Right lobe of liver (tissue), 4 donors: ENCODE data around the gene GPRASP1.

Source experiments
- POLR2A ChIP-seq: fragments of 450-650 bp; IDR thresholded peaks from one replicate; pipeline ENCODE4 v1.6.1; 2017; ENCODE audit warnings: antibody characterized with exemption, mild to moderate bottlenecking
- TF ChIP-seq, protein P1 (sequence below), 4 donors: fragments of 200-600 bp in 3 of 4; fragments of 450-650 bp in 1 of 4; IDR thresholded peaks; one replicate each; pipeline versions ENCODE4 v1.5.1 to v1.8.0; 2016 to 2022; ENCODE audit warnings: antibody characterized with exemption in 4 of 4, mild to moderate bottlenecking in 2 of 4
- donor health status: DM: no; HTN: no; CAD: no.
- donor health status: DM: no; HTN: no; CAD: no.
- donor health status: DM: no; HTN: yes; CAD: no.

DNA sequence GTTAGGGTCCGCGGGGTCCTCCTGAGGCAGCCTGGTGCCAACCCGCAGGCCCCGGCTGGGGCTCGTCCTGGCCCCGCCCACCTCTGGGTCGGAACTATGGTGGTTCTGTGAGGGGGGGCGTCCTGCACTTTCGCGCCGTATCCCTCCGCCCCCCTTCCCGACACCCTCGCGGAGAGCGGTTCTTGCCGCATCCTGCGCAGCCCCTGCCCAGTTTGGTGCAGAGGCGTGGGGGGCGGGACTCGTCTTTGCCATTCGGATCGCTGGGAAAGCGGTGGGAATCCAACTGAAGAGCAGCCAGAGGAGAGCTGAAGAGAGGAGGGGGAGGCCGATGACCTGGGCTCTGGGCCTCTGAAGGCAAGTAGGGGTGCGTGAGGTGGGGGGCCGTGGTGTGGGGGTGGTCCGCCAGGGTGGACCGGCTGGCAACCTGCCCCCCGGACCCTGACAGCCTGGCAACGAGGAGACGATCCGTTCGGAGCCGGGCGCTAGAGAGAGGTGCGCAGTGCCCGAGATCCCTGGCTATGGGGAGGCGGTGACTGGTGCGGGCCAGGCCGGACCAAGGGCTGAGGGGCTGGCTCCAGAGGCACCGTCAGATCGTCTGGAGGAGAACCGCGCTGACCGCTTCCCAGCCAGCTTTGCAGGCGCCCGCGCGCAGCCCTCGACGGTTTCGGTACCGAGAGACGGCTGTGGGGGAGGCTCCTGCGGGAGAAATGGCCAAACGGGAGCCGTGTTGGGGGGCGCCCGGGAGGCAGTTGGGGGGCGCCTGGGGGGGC is at the start of gene GPRASP1:
- no peak for TF ChIP-seq POLR2A
- TF ChIP-seq, protein P1, sequence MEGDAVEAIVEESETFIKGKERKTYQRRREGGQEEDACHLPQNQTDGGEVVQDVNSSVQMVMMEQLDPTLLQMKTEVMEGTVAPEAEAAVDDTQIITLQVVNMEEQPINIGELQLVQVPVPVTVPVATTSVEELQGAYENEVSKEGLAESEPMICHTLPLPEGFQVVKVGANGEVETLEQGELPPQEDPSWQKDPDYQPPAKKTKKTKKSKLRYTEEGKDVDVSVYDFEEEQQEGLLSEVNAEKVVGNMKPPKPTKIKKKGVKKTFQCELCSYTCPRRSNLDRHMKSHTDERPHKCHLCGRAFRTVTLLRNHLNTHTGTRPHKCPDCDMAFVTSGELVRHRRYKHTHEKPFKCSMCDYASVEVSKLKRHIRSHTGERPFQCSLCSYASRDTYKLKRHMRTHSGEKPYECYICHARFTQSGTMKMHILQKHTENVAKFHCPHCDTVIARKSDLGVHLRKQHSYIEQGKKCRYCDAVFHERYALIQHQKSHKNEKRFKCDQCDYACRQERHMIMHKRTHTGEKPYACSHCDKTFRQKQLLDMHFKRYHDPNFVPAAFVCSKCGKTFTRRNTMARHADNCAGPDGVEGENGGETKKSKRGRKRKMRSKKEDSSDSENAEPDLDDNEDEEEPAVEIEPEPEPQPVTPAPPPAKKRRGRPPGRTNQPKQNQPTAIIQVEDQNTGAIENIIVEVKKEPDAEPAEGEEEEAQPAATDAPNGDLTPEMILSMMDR (IDR thresholded peaks at IDR 0.05) = no peak
